PC-9 (cell line): ENCODE data around the gene BTBD8. TPM values are rescaled to one million over a fixed set of nuclear protein-coding genes. Genes with fewer than 3 reads are reported as not detected.

Source experiments
- Bru-seq: library from RNA; stranded (reverse); fragments of 400-500 nt; gene quantifications from one replicate; lab custom pipeline; 2021; lab: Mats Ljungman, UMichigan
- BruChase-seq, 2 experiments: library from RNA; stranded (reverse); fragments of 400-500 nt; gene quantifications; one replicate each; lab custom pipeline; 2021; lab: Mats Ljungman, UMichigan
- BruUV-seq: library from RNA; stranded (reverse); fragments of 400-500 nt; replicated peaks from 2 replicates; lab custom pipeline; 2021; lab: Mats Ljungman, UMichigan
- CTCF ChIA-PET: fragments of 300-600 bp; sonication (Branson Sonifier 250); formaldehyde crosslinking; loops from one replicate; lab custom pipeline; 2022; ENCODE audit warnings: antibody characterized with exemption; lab: Charles Lee
- POLR2A ChIA-PET: fragments of 300-600 bp; sonication (Branson Sonifier 250); formaldehyde crosslinking; loops from one replicate; lab custom pipeline; 2022; ENCODE audit warnings: antibody characterized with exemption; ENCODE audit not compliant: unreplicated experiment; lab: Charles Lee
- DNase-seq, 2 experiments: peaks; one replicate each; pipeline versions ENCODE4 v3.0.0 to v3.0.0-alpha.2; 2015 to 2022; ENCODE audit warnings: mixed read lengths in 1 of 2
- H2AFZ ChIP-seq: fragments of 200-600 bp; sonication (generic); 2 replicates; pipeline ENCODE4 v1.8.1; 2017; ENCODE audit warnings: antibody characterized with exemption
- H3F3A ChIP-seq: fragments of 200-600 bp; sonication (generic); 2 replicates; pipeline ENCODE4 v1.8.1; 2017; ENCODE audit warnings: antibody characterized with exemption, mild to moderate bottlenecking, low read depth; ENCODE audit not compliant: insufficient read depth
- H3K27ac ChIP-seq: fragments of 200-600 bp; sonication (generic); 2 replicates; pipeline ENCODE4 v1.6.1; 2016; ENCODE audit warnings: mixed run types
- H3K27me3 ChIP-seq: fragments of 200-600 bp; sonication (generic); 2 replicates; pipeline ENCODE4 v1.6.1; 2016; ENCODE audit warnings: low read depth, mixed run types; ENCODE audit not compliant: insufficient read depth
- H3K36me3 ChIP-seq: fragments of 200-600 bp; sonication (generic); 2 replicates; pipeline ENCODE4 v1.6.1; 2016; ENCODE audit warnings: low read depth, mixed run types
- H3K4me1 ChIP-seq: fragments of 200-600 bp; sonication (generic); replicated peaks from 2 replicates; pipeline ENCODE4 v1.6.1; 2016; ENCODE audit warnings: mixed run types; ENCODE audit not compliant: insufficient read depth
- H3K4me2 ChIP-seq: fragments of 200-600 bp; sonication (generic); 2 replicates; pipeline ENCODE4 v1.6.1; 2017; ENCODE audit warnings: mixed run types
- H3K4me3 ChIP-seq: fragments of 200-600 bp; sonication (generic); 2 replicates; pipeline ENCODE4 v1.6.1; 2016; ENCODE audit warnings: mixed run types
- H3K79me2 ChIP-seq: fragments of 200-600 bp; sonication (generic); 2 replicates; pipeline ENCODE4 v1.6.1; 2017; ENCODE audit warnings: low read depth, mixed run types
- H3K9me2 ChIP-seq: fragments of 200-600 bp; sonication (generic); 2 replicates; pipeline ENCODE4 v1.8.1; 2017; ENCODE audit warnings: mild to moderate bottlenecking; ENCODE audit not compliant: insufficient read depth
- H3K9me3 ChIP-seq: fragments of 200-600 bp; sonication (generic); 2 replicates; pipeline ENCODE4 v1.8.1; 2016; ENCODE audit warnings: low read depth; ENCODE audit not compliant: insufficient read depth
- H4K20me1 ChIP-seq: fragments of 200-600 bp; sonication (generic); 2 replicates; pipeline ENCODE4 v1.8.1; 2017; ENCODE audit not compliant: insufficient read depth
- CTCF ChIP-seq: fragments of 200-600 bp; sonication (generic); conservative IDR thresholded peaks from 2 replicates; pipeline ENCODE4 v1.6.1; 2017; ENCODE audit warnings: mixed run types, antibody characterized with exemption, mild to moderate bottlenecking, moderate library complexity
- EZH2 ChIP-seq: fragments of 200-600 bp; sonication (generic); IDR thresholded peaks from 2 replicates; pipeline ENCODE4 v1.8.0; 2017; ENCODE audit warnings: antibody characterized with exemption, low read depth
- intact Hi-C: fragments of 100-400 bp; cut with micrococcal nuclease; formaldehyde crosslinking; loops from one replicate; pipeline ENCODE4 v1.10.0; 2022; ENCODE audit not compliant: unreplicated experiment
- long read RNA-seq: library from polyadenylated mRNA; stranded (forward); transcript quantifications from one replicate; pipeline ENCODE4 v2.0.0, GENCODE V29; 2022
- total RNA-seq: library from RNA; stranded (reverse); gene quantifications from 2 replicates; pipeline ENCODE4 v1.2.3, GENCODE V29; 2021

The BTBD8 gene
- total RNA-seq (8.1 TPM in 2 replicates), Bru-seq, nascent RNA (percentile 62 among the genes with signal in this experiment), BruChase-seq, experiment 1, labeled RNA remaining after a 2-hour chase (percentile 58 among the genes with signal in this experiment), BruChase-seq, experiment 2, labeled RNA remaining after a 6-hour chase (percentile 43 among the genes with signal in this experiment)
- long read RNA-seq, partial matches to known transcripts, result 1 of 2 reads
- long read RNA-seq, other reads (novel, unspliced or antisense), result 1 of 2 reads

- CTCF ChIA-PET, result no interaction called here
- no peaks in the 10 kb centered on the region for H3K27me3 ChIP-seq
- POLR2A ChIA-PET, result interaction anchor here (0.5 to 0.7 kb wide), 2 partner anchors 22 to 204 kb away, joined by 4 to 5 read pairs; no protein-coding TSS in a partner anchor
- H3K4me3 ChIP-seq, result peak within 1 kb of the TSS; percentile 67
- DNase-seq, result peak; percentile 78 to 81
- intact Hi-C loops, result no loop called here
- TSS peak; percentile 76 for BruUV-seq
- peak within 1 kb of the TSS; percentile 73 for H3K4me2 ChIP-seq
- H3K36me3 ChIP-seq, result no peaks in the 10 kb centered on the region
- H3K9me2 ChIP-seq, result no peaks in the 10 kb centered on the region
- peaks cover 9% of the 10 kb centered on the region for H3K9me3 ChIP-seq
- no peaks in the 10 kb centered on the region for H4K20me1 ChIP-seq
- H3K4me1 ChIP-seq, result peaks cover 15% of the 10 kb centered on the region
- H3K27ac ChIP-seq, result peak within 1 kb of the TSS; percentile 11
- H2AFZ ChIP-seq, result peak within 1 kb of the TSS; percentile 93
- H3F3A ChIP-seq, result peaks cover 3% of the 10 kb centered on the region; the same call in 1 of the 2 replicates
- peaks cover 6% of the 10 kb centered on the region for H3K79me2 ChIP-seq
- TF ChIP-seq EZH2, result no peak
- TF ChIP-seq CTCF, result no peak; the same call in 1 of the 2 replicates
Measured at GRCh38 chr1:92080128-92080985, at the start of gene BTBD8. Gene BTBD8, plus strand, starts transcription at chr1:92080345. Its CDS starts 227 bp downstream, at chr1:92080572.

- Histone ChIP-seq H3K27ac (peak overlapping the region; percentile 66), H3K9me2 (no peaks in the 10 kb centered on the region), H3K4me3 (peak overlapping the region; percentile 95), H3K4me2 (peak overlapping the region; percentile 97), H3K27me3 (no peaks in the 10 kb centered on the region), H3K79me2 (no peaks in the 10 kb centered on the region), H2AFZ (peak overlapping the region; percentile 99), H3K4me1 (peaks cover 22% of the 10 kb centered on the region), H3F3A (peaks cover 13% of the 10 kb centered on the region), H3K36me3 (no peaks in the 10 kb centered on the region), H4K20me1 (no peaks in the 10 kb centered on the region), H3K9me3 (no peaks in the 10 kb centered on the region)
- POLR2A ChIA-PET, result interaction anchor here (0.5 to 0.6 kb wide), 2 partner anchors 913 to 1149 kb away, joined by 3 read pairs; no protein-coding TSS in a partner anchor
- intact Hi-C loops, result no loop called here
- TF ChIP-seq EZH2, result no peak
- TF ChIP-seq CTCF, result no peak
- DNase-seq, result peak; percentile 44 to 93
- CTCF ChIA-PET, result no interaction called here
- TSS peak; percentile 48 for BruUV-seq
Measured at GRCh38 chr1:92030656-92031107, 49.5 kb upstream of the BTBD8 start.

- Histone ChIP-seq H3K36me3 (no peaks in the 10 kb centered on the region), H3K79me2 (no peaks in the 10 kb centered on the region), H3K9me2 (no peaks in the 10 kb centered on the region), H3K4me1 (peaks cover 22% of the 10 kb centered on the region), H3K4me3 (peak overlapping the region; percentile 95), H2AFZ (peak overlapping the region; percentile 99; the same call in 1 of the 2 replicates), H3K27me3 (no peaks in the 10 kb centered on the region), H3K9me3 (no peaks in the 10 kb centered on the region), H3K27ac (peak overlapping the region; percentile 66), H3F3A (peaks cover 13% of the 10 kb centered on the region), H3K4me2 (peak overlapping the region; percentile 97), H4K20me1 (no peaks in the 10 kb centered on the region)
- CTCF ChIA-PET, result no interaction called here
- no peak for TF ChIP-seq CTCF
- TF ChIP-seq EZH2, result no peak
- POLR2A ChIA-PET, result interaction anchor here (0.6 kb wide), 1 partner anchor 912 kb away, joined by 3 read pairs; no protein-coding TSS in a partner anchor
- no peak for DNase-seq
- intact Hi-C loops, result no loop called here
- no TSS peak for BruUV-seq
Measured at GRCh38 chr1:92031281-92032110, 48.6 kb upstream of the BTBD8 start.
